Suprapubic skin (tissue), 4 donors: ENCODE data around the gene CTH. TPM values are rescaled to one million over a fixed set of nuclear protein-coding genes. Genes with fewer than 3 reads are reported as not detected.
"Not testable (repeated sequence)": the region's sequence is repeated elsewhere in the genome, so short reads cannot be mapped to it uniquely, and the experiment has no call there.

Source experiments
- DNase-seq, 2 donors: peaks; one replicate each; pipeline ENCODE4 v3.0.0-alpha.2; 2019; ENCODE audit warnings: low spot score in 2 of 2
- H3K27ac ChIP-seq: fragments of 200-600 bp; sonication (generic); one replicate; pipeline ENCODE4 v1.5.1; 2019
- H3K27me3 ChIP-seq: fragments of 200-600 bp; sonication (generic); one replicate; pipeline ENCODE4 v1.5.1; 2019
- H3K36me3 ChIP-seq: fragments of 200-600 bp; sonication (generic); one replicate; pipeline ENCODE4 v1.5.1; 2019
- H3K4me1 ChIP-seq: fragments of 200-600 bp; sonication (generic); one replicate; pipeline ENCODE4 v1.5.1; 2019
- H3K4me3 ChIP-seq: fragments of 200-600 bp; sonication (generic); one replicate; pipeline ENCODE4 v1.5.1; 2019; ENCODE audit warnings: mild to moderate bottlenecking
- H3K9me3 ChIP-seq: fragments of 200-600 bp; sonication (generic); one replicate; pipeline ENCODE4 v1.5.1; 2019
- EP300 ChIP-seq: sonication (generic); formaldehyde crosslinking; IDR thresholded peaks from one replicate; pipeline ENCODE4 v1.6.1; 2017; ENCODE audit warnings: antibody characterized with exemption
- POLR2A ChIP-seq, 2 donors: fragments of 450-650 bp; IDR thresholded peaks; one replicate each; pipeline ENCODE4 v1.6.1; 2017; ENCODE audit warnings: antibody characterized with exemption in 2 of 2, mild to moderate bottlenecking in 2 of 2, moderate library complexity in 2 of 2
- POLR2AphosphoS5 ChIP-seq, 3 donors: sonication (generic); formaldehyde crosslinking; IDR thresholded peaks; one replicate each; pipeline ENCODE4 v1.6.1; 2017; ENCODE audit warnings: antibody characterized with exemption in 3 of 3
- WGBS: methylation state at CpG from one replicate; pipeline ENCODE4 v1.1.5; 2018; 5-methylcytosine and 5-hydroxymethylcytosine counted together
- total RNA-seq, 4 donors: library from RNA; depleted of rRNA; stranded (reverse); fragments of >200 nt; gene quantifications; one replicate each; pipeline ENCODE4 v1.1.0, GENCODE V29; 2016
- TF ChIP-seq, protein P1 (sequence below), 2 donors: fragments of 200-600 bp in 1 of 2; fragments of 450-650 bp in 1 of 2; sonication (generic) in 1 of 2; IDR thresholded peaks; one replicate each; pipeline ENCODE4 v1.5.1; 2016 to 2019; ENCODE audit warnings: antibody characterized with exemption in 2 of 2, mild to moderate bottlenecking in 1 of 2, moderate library complexity in 1 of 2

CTH gene
- total RNA-seq, 4 donors from 2014 or later = 0.89 to 3.9 (median 2.2) TPM

DNA sequence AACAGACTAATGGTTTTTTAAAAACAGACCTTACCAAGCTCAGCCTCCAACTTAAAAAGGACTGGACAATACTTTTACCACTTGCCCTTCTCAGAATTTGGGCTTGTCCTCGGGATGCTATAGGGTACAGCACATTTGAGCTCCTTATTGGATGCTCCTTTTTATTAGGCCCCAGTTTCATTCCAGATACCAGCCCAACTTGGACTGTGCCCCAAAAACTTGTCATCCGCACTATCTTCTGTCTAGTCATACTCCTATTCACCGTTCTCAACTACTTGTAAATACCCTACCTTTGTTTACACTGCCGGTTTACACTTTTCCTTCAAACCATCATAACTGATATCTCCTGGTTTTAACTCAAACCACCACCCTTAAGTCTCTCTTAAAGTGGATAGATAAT, 38.6 kb upstream of the CTH start:
- Histone ChIP-seq H3K9me3 (no peaks in the 10 kb centered on the region), H3K27ac (no peak overlapping the region), H3K4me3 (no peak overlapping the region), H3K27me3 (no peaks in the 10 kb centered on the region), H3K36me3 (no peaks in the 10 kb centered on the region), H3K4me1 (no peaks in the 10 kb centered on the region)
- TF ChIP-seq POLR2A (IDR thresholded peaks at IDR 0.05) (no peak), EP300 (no peak), POLR2AphosphoS5 (IDR thresholded peaks at IDR 0.05) (no peak)
- TF ChIP-seq, protein P1, sequence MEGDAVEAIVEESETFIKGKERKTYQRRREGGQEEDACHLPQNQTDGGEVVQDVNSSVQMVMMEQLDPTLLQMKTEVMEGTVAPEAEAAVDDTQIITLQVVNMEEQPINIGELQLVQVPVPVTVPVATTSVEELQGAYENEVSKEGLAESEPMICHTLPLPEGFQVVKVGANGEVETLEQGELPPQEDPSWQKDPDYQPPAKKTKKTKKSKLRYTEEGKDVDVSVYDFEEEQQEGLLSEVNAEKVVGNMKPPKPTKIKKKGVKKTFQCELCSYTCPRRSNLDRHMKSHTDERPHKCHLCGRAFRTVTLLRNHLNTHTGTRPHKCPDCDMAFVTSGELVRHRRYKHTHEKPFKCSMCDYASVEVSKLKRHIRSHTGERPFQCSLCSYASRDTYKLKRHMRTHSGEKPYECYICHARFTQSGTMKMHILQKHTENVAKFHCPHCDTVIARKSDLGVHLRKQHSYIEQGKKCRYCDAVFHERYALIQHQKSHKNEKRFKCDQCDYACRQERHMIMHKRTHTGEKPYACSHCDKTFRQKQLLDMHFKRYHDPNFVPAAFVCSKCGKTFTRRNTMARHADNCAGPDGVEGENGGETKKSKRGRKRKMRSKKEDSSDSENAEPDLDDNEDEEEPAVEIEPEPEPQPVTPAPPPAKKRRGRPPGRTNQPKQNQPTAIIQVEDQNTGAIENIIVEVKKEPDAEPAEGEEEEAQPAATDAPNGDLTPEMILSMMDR (IDR thresholded peaks at IDR 0.05) = no peak
- WGBS = 92% methylated on average over 4 of the region's 4 CpGs
- DNase-seq = no peak

DNA sequence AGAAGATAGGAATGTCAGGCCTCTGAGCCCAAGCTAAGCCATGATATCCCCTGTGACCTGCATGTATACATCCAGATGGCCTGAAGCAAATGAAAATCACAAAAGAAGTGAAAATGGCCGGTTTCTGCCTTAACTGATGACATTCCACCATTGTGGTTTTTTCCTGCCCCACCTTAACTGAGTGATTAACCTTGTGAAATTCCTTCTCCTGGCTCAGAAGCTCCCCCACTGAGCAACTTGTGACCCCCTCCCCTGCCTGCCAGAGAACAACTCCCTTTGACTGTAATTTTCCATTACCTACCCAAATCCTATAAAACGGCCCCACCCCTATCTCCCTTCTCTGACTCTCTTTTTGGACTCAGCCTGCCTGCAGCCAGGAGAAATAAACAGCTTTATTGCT, 37.5 kb upstream of the CTH start:
- H3K4me3 ChIP-seq, H3K36me3 ChIP-seq, H3K9me3 ChIP-seq, H3K27me3 ChIP-seq, DNase-seq, H3K4me1 ChIP-seq, H3K27ac ChIP-seq: not testable (repeated sequence)
- 78% methylated on average over 2 of the region's 2 CpGs for WGBS

DNA sequence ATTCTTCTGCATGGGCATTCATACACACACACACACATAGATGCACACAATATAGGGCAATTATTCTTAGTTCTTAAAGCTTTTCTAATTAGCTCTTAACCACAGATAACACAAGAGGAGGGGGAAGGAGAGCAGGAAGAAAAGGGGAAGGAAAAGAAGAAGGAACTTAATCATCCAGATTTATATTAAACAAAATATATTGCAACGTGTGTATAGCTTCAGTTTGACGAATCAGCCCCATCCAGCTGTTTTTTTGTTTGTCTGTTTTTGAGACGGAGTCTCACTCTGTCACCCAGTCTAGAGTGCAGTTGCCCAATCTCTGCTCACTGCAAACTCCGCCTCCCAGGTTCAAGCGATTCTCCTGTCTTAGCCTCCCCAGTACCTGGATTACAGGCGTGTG, 34.9 kb upstream of the CTH start:
- TF ChIP-seq POLR2A (IDR thresholded peaks at IDR 0.05) (no peak), POLR2AphosphoS5 (IDR thresholded peaks at IDR 0.05) (no peak), EP300 (no peak)
- TF ChIP-seq, protein P1 (IDR thresholded peaks at IDR 0.05) = no peak
- 79% methylated on average over 6 of the region's 6 CpGs for WGBS

DNA sequence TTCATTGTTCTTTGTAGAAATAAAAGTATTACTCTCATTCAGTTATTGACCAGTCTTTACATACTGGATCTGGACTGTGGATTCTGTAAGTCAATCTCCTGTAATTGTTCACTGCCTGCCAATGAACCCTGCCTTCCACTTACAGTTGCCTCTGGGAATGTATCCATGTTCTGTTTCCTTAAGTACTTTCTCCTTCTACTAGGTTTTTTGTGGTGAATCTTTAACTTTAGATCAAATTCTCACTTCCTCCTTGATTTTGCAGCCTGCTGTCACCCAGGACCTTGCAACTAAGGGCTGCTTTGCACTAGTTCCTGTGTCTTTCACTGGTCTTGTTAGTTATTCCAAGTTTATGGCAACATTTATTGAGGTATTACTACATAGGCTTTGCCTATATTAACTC, 28.4 kb upstream of the CTH start:
- H3K36me3 ChIP-seq = no peaks in the 10 kb centered on the region
- DNase-seq = no peak
- H3K9me3 ChIP-seq = no peaks in the 10 kb centered on the region
- no peaks in the 10 kb centered on the region for H3K27me3 ChIP-seq
- no peak overlapping the region for H3K4me3 ChIP-seq
- H3K27ac ChIP-seq = no peak overlapping the region
- no peaks in the 10 kb centered on the region for H3K4me1 ChIP-seq
- TF ChIP-seq, protein P1 (IDR thresholded peaks at IDR 0.05) = no peak
- TF ChIP-seq POLR2A (IDR thresholded peaks at IDR 0.05) (no peak), POLR2AphosphoS5 (IDR thresholded peaks at IDR 0.05) (no peak), EP300 (no peak)

More for the DNA sequence above, 34.9 kb upstream of the CTH start:
- no peak overlapping the region for H3K27ac ChIP-seq
- no peak for DNase-seq
- H3K4me1 ChIP-seq = no peaks in the 10 kb centered on the region
- no peaks in the 10 kb centered on the region for H3K9me3 ChIP-seq
- H3K36me3 ChIP-seq = no peaks in the 10 kb centered on the region
- H3K27me3 ChIP-seq = no peaks in the 10 kb centered on the region
- H3K4me3 ChIP-seq = no peak overlapping the region

DNA sequence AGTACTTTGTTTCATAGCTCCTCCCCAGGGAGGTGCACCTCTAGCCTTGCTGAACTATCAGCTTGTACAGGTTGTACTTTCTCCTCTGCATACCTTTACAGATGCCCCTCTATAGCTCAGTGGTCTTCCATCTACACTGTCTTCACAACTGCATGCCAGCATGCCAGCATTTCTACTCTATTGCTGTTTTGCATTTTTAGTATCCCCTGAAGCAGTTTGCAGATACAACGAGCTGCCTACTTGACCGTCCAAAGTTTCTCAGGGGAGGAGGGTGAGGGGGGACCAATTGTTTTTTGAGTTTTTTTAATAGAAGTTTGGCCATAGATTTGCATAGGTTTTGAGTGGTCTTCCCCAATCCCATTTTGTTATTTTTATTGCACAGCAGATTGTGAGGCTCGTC, 27.6 kb upstream of the CTH start:
- TF ChIP-seq, protein P1 (IDR thresholded peaks at IDR 0.05) = no peak
- no peak for TF ChIP-seq EP300
- no peak overlapping the region for H3K27ac ChIP-seq
- H3K4me3 ChIP-seq = no peak overlapping the region
- 65% methylated on average over 3 of the region's 3 CpGs for WGBS
- H3K9me3 ChIP-seq = no peaks in the 10 kb centered on the region
- no peak for DNase-seq
- no peaks in the 10 kb centered on the region for H3K27me3 ChIP-seq
- H3K36me3 ChIP-seq = no peaks in the 10 kb centered on the region
- no peaks in the 10 kb centered on the region for H3K4me1 ChIP-seq

DNA sequence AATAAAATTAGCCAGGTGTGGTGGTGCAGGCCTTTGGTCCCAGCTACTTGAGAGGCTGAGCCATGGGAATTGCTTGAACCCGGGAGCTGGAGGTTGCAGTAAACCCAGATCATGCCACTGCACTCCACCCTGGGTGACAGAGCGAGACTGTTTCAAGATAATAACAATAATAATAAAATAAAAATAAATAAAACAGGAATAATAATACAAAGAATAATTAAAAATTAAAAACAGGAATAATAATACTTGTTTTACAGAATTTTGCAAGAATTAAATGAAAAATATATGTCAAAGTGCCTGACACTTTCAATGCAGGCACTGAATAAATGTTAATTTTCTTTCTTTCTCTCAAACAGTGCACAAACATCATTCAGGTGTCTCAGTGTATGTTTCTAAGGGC, 26.5 kb upstream of the CTH start:
- H3K36me3 ChIP-seq = no peaks in the 10 kb centered on the region
- WGBS = 96% methylated on average over 2 of the region's 2 CpGs
- no peak overlapping the region for H3K4me3 ChIP-seq
- no peak for DNase-seq
- H3K27me3 ChIP-seq = no peaks in the 10 kb centered on the region
- TF ChIP-seq, protein P1 (IDR thresholded peaks at IDR 0.05) = no peak
- no peak for TF ChIP-seq POLR2AphosphoS5 (IDR thresholded peaks at IDR 0.05)
- no peak for TF ChIP-seq EP300
- H3K27ac ChIP-seq = no peak overlapping the region
- H3K4me1 ChIP-seq = no peaks in the 10 kb centered on the region
- no peaks in the 10 kb centered on the region for H3K9me3 ChIP-seq
